Mesenchymal stem cell (in vitro differentiated cells and primary cell): ENCODE results near the gene PSMD8.

Experiments
- DNase-seq: peaks from one replicate; pipeline ENCODE4 v3.0.0-alpha.2; 2013
- H2AFZ ChIP-seq: one replicate; pipeline ENCODE4 v1.6.1; 2013; ENCODE audit warnings: low read depth, mild to moderate bottlenecking, control low read depth, inconsistent platforms, low read length, moderate library complexity
- H2AK5ac ChIP-seq: 2 replicates; pipeline ENCODE4 v1.6.1; 2013; ENCODE audit warnings: low read length, moderate library complexity, mild to moderate bottlenecking, inconsistent platforms; ENCODE audit not compliant: severe bottlenecking
- H2BK120ac ChIP-seq: one replicate; pipeline ENCODE4 v1.6.1; 2013; ENCODE audit warnings: low read depth, mild to moderate bottlenecking, inconsistent platforms, low read length, moderate library complexity
- H2BK12ac ChIP-seq, 2 experiments: one replicate each; pipeline ENCODE4 v1.6.1; 2013; ENCODE audit warnings: inconsistent platforms in 2 of 2, low read length in 2 of 2, mild to moderate bottlenecking in 2 of 2, moderate library complexity in 2 of 2, control low read depth in 1 of 2
- H2BK15ac ChIP-seq: one replicate; pipeline ENCODE4 v1.6.1; 2013; ENCODE audit warnings: mild to moderate bottlenecking, low read depth, inconsistent platforms; ENCODE audit not compliant: poor library complexity, severe bottlenecking
- H2BK5ac ChIP-seq: 2 replicates; pipeline ENCODE4 v1.6.1; 2013; ENCODE audit warnings: low read depth, mild to moderate bottlenecking, low read length, control low read depth, inconsistent platforms; ENCODE audit not compliant: poor library complexity, severe bottlenecking
- H3K14ac ChIP-seq, 2 experiments: one replicate each; pipeline ENCODE4 v1.6.1; 2013; ENCODE audit warnings: inconsistent platforms in 2 of 2, low read length in 2 of 2, control low read depth in 1 of 2, mild to moderate bottlenecking in 1 of 2, moderate library complexity in 1 of 2
- H3K18ac ChIP-seq, 2 experiments: one replicate each; pipeline ENCODE4 v1.6.1; 2013; ENCODE audit warnings: inconsistent platforms in 2 of 2, low read length in 2 of 2, control low read depth in 1 of 2, low read depth in 1 of 2, mild to moderate bottlenecking in 1 of 2
- H3K23ac ChIP-seq, 2 experiments: one replicate each; pipeline ENCODE4 v1.6.1; 2013; ENCODE audit warnings: inconsistent platforms in 2 of 2, low read length in 2 of 2, mild to moderate bottlenecking in 2 of 2, moderate library complexity in 2 of 2, control low read depth in 1 of 2
- H3K27ac ChIP-seq: 2 replicates; pipeline ENCODE4 v1.5.1; 2013; ENCODE audit warnings: mild to moderate bottlenecking, moderate library complexity, low read length, control low read depth, inconsistent platforms; ENCODE audit not compliant: poor library complexity, severe bottlenecking
- H3K27me3 ChIP-seq, 2 experiments: 2 replicates each; pipeline versions ENCODE4 v1.6.1 to v1.7.0; 2013; ENCODE audit warnings: low read length in 2 of 2, mild to moderate bottlenecking in 2 of 2, moderate library complexity in 2 of 2, control low read depth in 1 of 2, inconsistent platforms in 1 of 2; ENCODE audit not compliant: control insufficient read depth in 1 of 2, insufficient read depth in 1 of 2
- H3K36me3 ChIP-seq, 2 experiments: 2 replicates each; pipeline versions ENCODE4 v1.6.1 to v1.7.0; 2013; ENCODE audit warnings: low read length in 2 of 2, control low read depth in 1 of 2, inconsistent platforms in 1 of 2, low read depth in 1 of 2, mild to moderate bottlenecking in 1 of 2; ENCODE audit not compliant: insufficient read depth in 2 of 2, control insufficient read depth in 1 of 2
- H3K4ac ChIP-seq, 2 experiments: one replicate each; pipeline ENCODE4 v1.6.1; 2013; ENCODE audit warnings: inconsistent platforms in 2 of 2, low read length in 2 of 2, mild to moderate bottlenecking in 2 of 2, moderate library complexity in 2 of 2, control low read depth in 1 of 2, low read depth in 1 of 2
- H3K4me1 ChIP-seq: 2 replicates; pipeline ENCODE4 v1.6.1; 2013; ENCODE audit warnings: low read depth, low read length, control low read depth; ENCODE audit not compliant: control insufficient read depth, insufficient read depth
- H3K4me2 ChIP-seq: 2 replicates; pipeline ENCODE4 v1.6.1; 2013; ENCODE audit warnings: low read length, mild to moderate bottlenecking, inconsistent platforms; ENCODE audit not compliant: poor library complexity, severe bottlenecking
- H3K4me3 ChIP-seq, 2 experiments: 2 replicates each; pipeline versions ENCODE4 v1.5.1 to v1.7.0; 2013; ENCODE audit warnings: low read length in 2 of 2, mild to moderate bottlenecking in 2 of 2, control low read depth in 1 of 2, low read depth in 1 of 2; ENCODE audit not compliant: insufficient read depth in 1 of 2
- H3K79me1 ChIP-seq: replicated peaks from 2 replicates; pipeline ENCODE4 v1.6.1; 2013; ENCODE audit warnings: mild to moderate bottlenecking, control low read depth, low read length, inconsistent platforms; ENCODE audit not compliant: poor library complexity, severe bottlenecking
- H3K9ac ChIP-seq: 2 replicates; pipeline ENCODE4 v1.7.0; 2013; ENCODE audit warnings: mild to moderate bottlenecking, low read length, moderate library complexity
- H3K9me3 ChIP-seq: 2 replicates; pipeline ENCODE4 v1.7.0; 2013; ENCODE audit warnings: mild to moderate bottlenecking, low read length; ENCODE audit not compliant: control insufficient read depth
- H4K8ac ChIP-seq: one replicate; pipeline ENCODE4 v1.6.1; 2013; ENCODE audit warnings: inconsistent platforms, mild to moderate bottlenecking, low read length, moderate library complexity
- H4K91ac ChIP-seq: one replicate; pipeline ENCODE4 v1.6.1; 2013; ENCODE audit warnings: mild to moderate bottlenecking, low read length, inconsistent platforms
- WGBS: methylation state at CpG from one replicate; pipeline ENCODE4 v1.1.7; 2013; ENCODE audit warnings: mixed read lengths; 5-methylcytosine and 5-hydroxymethylcytosine counted together

PSMD8 gene

GRCh38 chr19:38333245-38333644 lies 41.1 kb upstream of the PSMD8 start:
- Histone ChIP-seq H3K4me1 (peaks cover 4% of the 10 kb centered on the region), H2AK5ac (no peak overlapping the region), H3K4me2 (no peak overlapping the region), H3K36me3 (peaks cover 0 to 1% of the 10 kb centered on the region in 2 experiments), H3K4me3 (no peak overlapping the region), H2BK15ac (no peak overlapping the region), H3K27me3 (no peaks in the 10 kb centered on the region), H2BK120ac (no peak overlapping the region), H3K9ac (no peak overlapping the region), H3K4ac (no peak overlapping the region), H3K79me1 (no peaks in the 10 kb centered on the region), H4K91ac (no peak overlapping the region), H2BK12ac (no peak overlapping the region), H3K9me3 (no peaks in the 10 kb centered on the region), H4K8ac (no peak overlapping the region), H3K23ac (no peak overlapping the region), H3K14ac (no peak overlapping the region), H3K18ac (no peak overlapping the region), H2BK5ac (no peak overlapping the region), H3K27ac (no peak overlapping the region), H2AFZ (no peak overlapping the region)
- 99% methylated on average over 7 of the region's 9 CpGs for WGBS
- DNase-seq: peak; percentile 21

GRCh38 chr19:38335949-38336637 lies 38.3 kb upstream of the PSMD8 start:
- Histone ChIP-seq H2AK5ac (no peak overlapping the region), H3K23ac (peak overlapping the region in 1 of 2 experiments; percentile 59), H2BK120ac (no peak overlapping the region), H2BK12ac (peak overlapping the region in 1 of 2 experiments; percentile 94), H4K91ac (no peak overlapping the region), H3K4ac (peak overlapping the region in 1 of 2 experiments; percentile 54), H3K14ac (peak overlapping the region in 1 of 2 experiments; percentile 97), H3K27ac (peak overlapping the region; percentile 86), H3K4me2 (peak overlapping the region; percentile 98), H3K18ac (peak overlapping the region in 1 of 2 experiments; percentile 97), H3K9me3 (no peaks in the 10 kb centered on the region), H3K36me3 (no peaks in the 10 kb centered on the region), H2BK5ac (no peak overlapping the region), H3K9ac (peak overlapping the region; percentile 81), H3K79me1 (no peaks in the 10 kb centered on the region), H3K4me3 (peak overlapping the region; percentile 86 to 98), H4K8ac (no peak overlapping the region), H3K4me1 (peaks cover 4% of the 10 kb centered on the region), H2BK15ac (no peak overlapping the region), H3K27me3 (no peaks in the 10 kb centered on the region), H2AFZ (peak overlapping the region; percentile 90)
- DNase-seq: peak; percentile 98
- 1% methylated on average over 52 of the region's 52 CpGs for WGBS

- H3K79me1 ChIP-seq: no peaks in the 10 kb centered on the region
- H3K23ac ChIP-seq: no peak overlapping the region
- peaks cover 4% of the 10 kb centered on the region for H3K4me1 ChIP-seq
- H2BK12ac ChIP-seq: peak overlapping the region in 1 of 2 experiments; percentile 89
- H4K91ac ChIP-seq: no peak overlapping the region
- peak overlapping the region; percentile 90 for H2AFZ ChIP-seq
- H3K9me3 ChIP-seq: no peaks in the 10 kb centered on the region
- no peaks in the 10 kb centered on the region for H3K27me3 ChIP-seq
- H3K36me3 ChIP-seq: no peaks in the 10 kb centered on the region
- no peak overlapping the region for H2BK5ac ChIP-seq
- H2BK15ac ChIP-seq: no peak overlapping the region
- H2AK5ac ChIP-seq: no peak overlapping the region
- peak overlapping the region in 1 of 2 experiments; percentile 77 for H3K18ac ChIP-seq
- peak overlapping the region; percentile 10 for H4K8ac ChIP-seq
- H3K9ac ChIP-seq: peak overlapping the region; percentile 80
- 5% methylated on average over 41 of the region's 41 CpGs for WGBS
- H3K4me2 ChIP-seq: peak overlapping the region; percentile 98
- peak overlapping the region in 1 of 2 experiments; percentile 24 for H3K4ac ChIP-seq
- peak overlapping the region; percentile 86 for H3K27ac ChIP-seq
- H2BK120ac ChIP-seq: no peak overlapping the region
- DNase-seq: peak; percentile 95
- peak overlapping the region; percentile 86 to 98 for H3K4me3 ChIP-seq
- peak overlapping the region in 1 of 2 experiments; percentile 83 for H3K14ac ChIP-seq
Observed at GRCh38 chr19:38336638-38337359, 37.6 kb upstream of the PSMD8 start.

GRCh38 chr19:38337360-38337653 lies 37.1 kb upstream of the PSMD8 start:
- DNase-seq: no peak
- Histone ChIP-seq H3K4me3 (peak overlapping the region in 1 of 2 experiments; percentile 98), H2BK12ac (peak overlapping the region in 1 of 2 experiments; percentile 31), H3K4ac (no peak overlapping the region), H3K27me3 (no peaks in the 10 kb centered on the region), H2AK5ac (no peak overlapping the region), H3K18ac (no peak overlapping the region), H2BK120ac (no peak overlapping the region), H3K36me3 (no peaks in the 10 kb centered on the region), H2BK5ac (no peak overlapping the region), H4K8ac (peak overlapping the region; percentile 10), H3K14ac (no peak overlapping the region), H3K9ac (no peak overlapping the region), H3K27ac (no peak overlapping the region), H3K9me3 (no peaks in the 10 kb centered on the region), H3K4me2 (peak overlapping the region; percentile 98), H3K4me1 (peaks cover 4% of the 10 kb centered on the region), H2BK15ac (no peak overlapping the region), H3K23ac (no peak overlapping the region), H3K79me1 (no peaks in the 10 kb centered on the region), H4K91ac (no peak overlapping the region), H2AFZ (peak overlapping the region; percentile 2)
- 51% methylated on average over 9 of the region's 10 CpGs for WGBS
